ENCODE measurements around the gene CREM.

The CREM gene

GRCh38 chr10:35127289-35127891, 744 bp downstream of the CREM start:
- Histone ChIP-seq H2AK5ac (ENCODE audit: low read length) (peak overlapping the region; percentile 16), H3K36me3 (ENCODE audit: control insufficient read depth in 1 of 2, insufficient read depth in 2 of 2, low read length in 2 of 2) (no peaks in the 10 kb centered on the region), H3K9ac (ENCODE audit: low read length) (peak overlapping the region; percentile 83), H3K18ac (ENCODE audit: low read length) (peak overlapping the region; percentile 92), H3K4me2 (ENCODE audit: low read length) (peak overlapping the region; percentile 55), H2BK120ac (ENCODE audit: insufficient read depth, low read length, poor library complexity) (peak overlapping the region; percentile 44), H3K4me3 (ENCODE audit: low read depth, low read length) (peak overlapping the region; percentile 83), H3K9me3 (ENCODE audit: insufficient read depth, low read depth, low read length) (no peaks in the 10 kb centered on the region), H3K27me3 (ENCODE audit: insufficient read depth, low read length) (no peaks in the 10 kb centered on the region), H3K4ac (ENCODE audit: low read depth, low read length) (peak overlapping the region; percentile 35), H3K79me2 (ENCODE audit: control insufficient read depth, insufficient read depth, low read length, poor library complexity) (peaks cover 9% of the 10 kb centered on the region), H2AFZ (ENCODE audit: insufficient read depth, low read length, poor library complexity) (peak overlapping the region; percentile 26), H4K8ac (ENCODE audit: low read depth, low read length) (peak overlapping the region; percentile 92), H3K79me1 (ENCODE audit: low read length) (peaks cover 15% of the 10 kb centered on the region), H3K27ac (ENCODE audit: low read depth, low read length) (peak overlapping the region; percentile 99), H3K23ac (ENCODE audit: low read length) (no peak overlapping the region), H4K91ac (ENCODE audit: low read depth, low read length) (peak overlapping the region; percentile 84), H4K12ac (ENCODE audit: low read depth, low read length) (peak overlapping the region; percentile 71), H3K14ac (ENCODE audit: low read length) (peak overlapping the region; percentile 71), H2BK12ac (ENCODE audit: low read length) (peak overlapping the region; percentile 10), H2BK5ac (ENCODE audit: low read depth, low read length, poor library complexity) (peak overlapping the region; percentile 63), H3K4me1 (ENCODE audit: control insufficient read depth in 1 of 2, insufficient read depth in 2 of 2, low read length in 2 of 2) (peaks cover 4 to 8% of the 10 kb centered on the region in 2 experiments)
- WGBS (ENCODE audit: extremely low coverage, insufficient coverage, insufficient read length) = no CpG with 5 or more reads among the region's 56 CpGs
- DNase-seq = peak; percentile 55 to 74

GRCh38 chr10:35129185-35129674, 2.6 kb downstream of the CREM start:
- no peak overlapping the region for H4K8ac ChIP-seq (ENCODE audit: low read depth, low read length)
- H3K9me3 ChIP-seq (ENCODE audit: insufficient read depth, low read depth, low read length) = no peaks in the 10 kb centered on the region
- no peak overlapping the region for H2BK12ac ChIP-seq (ENCODE audit: low read length)
- WGBS (ENCODE audit: extremely low coverage, insufficient coverage, insufficient read length) = no CpG with 5 or more reads among the region's 1 CpG
- H2BK120ac ChIP-seq (ENCODE audit: insufficient read depth, low read length, poor library complexity) = no peak overlapping the region
- H3K79me2 ChIP-seq (ENCODE audit: control insufficient read depth, insufficient read depth, low read length, poor library complexity) = peaks cover 9% of the 10 kb centered on the region
- no peak overlapping the region for H3K9ac ChIP-seq (ENCODE audit: low read length)
- H3K36me3 ChIP-seq (ENCODE audit: control insufficient read depth in 1 of 2, insufficient read depth in 2 of 2, low read length in 2 of 2) = no peaks in the 10 kb centered on the region
- H3K14ac ChIP-seq (ENCODE audit: low read length) = no peak overlapping the region
- no peak overlapping the region for H3K4me2 ChIP-seq (ENCODE audit: low read length)
- H2AFZ ChIP-seq (ENCODE audit: insufficient read depth, low read length, poor library complexity) = no peak overlapping the region
- no peak overlapping the region for H3K18ac ChIP-seq (ENCODE audit: low read length)
- H3K4me3 ChIP-seq (ENCODE audit: low read depth, low read length) = no peak overlapping the region
- H4K12ac ChIP-seq (ENCODE audit: low read depth, low read length) = no peak overlapping the region
- H3K27me3 ChIP-seq (ENCODE audit: insufficient read depth, low read length) = no peaks in the 10 kb centered on the region
- H3K27ac ChIP-seq (ENCODE audit: low read depth, low read length) = no peak overlapping the region
- DNase-seq = peak in 1 of 2 donors; percentile 34
- H3K23ac ChIP-seq (ENCODE audit: low read length) = no peak overlapping the region
- peaks cover 15% of the 10 kb centered on the region for H3K79me1 ChIP-seq (ENCODE audit: low read length)
- peaks cover 4 to 8% of the 10 kb centered on the region in 2 experiments for H3K4me1 ChIP-seq (ENCODE audit: control insufficient read depth in 1 of 2, insufficient read depth in 2 of 2, low read length in 2 of 2)
- no peak overlapping the region for H2AK5ac ChIP-seq (ENCODE audit: low read length)
- no peak overlapping the region for H4K91ac ChIP-seq (ENCODE audit: low read depth, low read length)
- no peak overlapping the region for H3K4ac ChIP-seq (ENCODE audit: low read depth, low read length)
- no peak overlapping the region for H2BK5ac ChIP-seq (ENCODE audit: low read depth, low read length, poor library complexity)

GRCh38 chr10:35130663-35131062, 4.0 kb downstream of the CREM start:
- H3K79me1 ChIP-seq (ENCODE audit: low read length) = peaks cover 15% of the 10 kb centered on the region
- no peak overlapping the region for H3K18ac ChIP-seq (ENCODE audit: low read length)
- H3K4me2 ChIP-seq (ENCODE audit: low read length) = no peak overlapping the region
- no peak for DNase-seq
- WGBS (ENCODE audit: extremely low coverage, insufficient coverage, insufficient read length) = 100% methylated on average over 1 of the region's 4 CpGs
- H2BK120ac ChIP-seq (ENCODE audit: insufficient read depth, low read length, poor library complexity) = no peak overlapping the region
- H2BK12ac ChIP-seq (ENCODE audit: low read length) = no peak overlapping the region
- H2BK5ac ChIP-seq (ENCODE audit: low read depth, low read length, poor library complexity) = no peak overlapping the region
- no peak overlapping the region for H3K4ac ChIP-seq (ENCODE audit: low read depth, low read length)
- no peaks in the 10 kb centered on the region for H3K36me3 ChIP-seq (ENCODE audit: control insufficient read depth in 1 of 2, insufficient read depth in 2 of 2, low read length in 2 of 2)
- no peaks in the 10 kb centered on the region for H3K27me3 ChIP-seq (ENCODE audit: insufficient read depth, low read length)
- H4K8ac ChIP-seq (ENCODE audit: low read depth, low read length) = no peak overlapping the region
- no peak overlapping the region for H3K9ac ChIP-seq (ENCODE audit: low read length)
- no peak overlapping the region for H3K4me3 ChIP-seq (ENCODE audit: low read depth, low read length)
- H3K9me3 ChIP-seq (ENCODE audit: insufficient read depth, low read depth, low read length) = no peaks in the 10 kb centered on the region
- H3K23ac ChIP-seq (ENCODE audit: low read length) = no peak overlapping the region
- H3K27ac ChIP-seq (ENCODE audit: low read depth, low read length) = no peak overlapping the region
- no peak overlapping the region for H3K14ac ChIP-seq (ENCODE audit: low read length)
- H3K4me1 ChIP-seq (ENCODE audit: control insufficient read depth in 1 of 2, insufficient read depth in 2 of 2, low read length in 2 of 2) = peaks cover 4 to 8% of the 10 kb centered on the region in 2 experiments
- no peak overlapping the region for H2AK5ac ChIP-seq (ENCODE audit: low read length)
- no peak overlapping the region for H4K91ac ChIP-seq (ENCODE audit: low read depth, low read length)
- no peak overlapping the region for H4K12ac ChIP-seq (ENCODE audit: low read depth, low read length)
- no peak overlapping the region for H2AFZ ChIP-seq (ENCODE audit: insufficient read depth, low read length, poor library complexity)
- H3K79me2 ChIP-seq (ENCODE audit: control insufficient read depth, insufficient read depth, low read length, poor library complexity) = peaks cover 9% of the 10 kb centered on the region

- H3K79me1 ChIP-seq (ENCODE audit: low read length) = peaks cover under 1% of the 10 kb centered on the region
- no peak for DNase-seq
- no peak overlapping the region for H3K27ac ChIP-seq (ENCODE audit: low read depth, low read length)
- no peak overlapping the region for H3K23ac ChIP-seq (ENCODE audit: low read length)
- no peak overlapping the region for H3K4ac ChIP-seq (ENCODE audit: low read depth, low read length)
- no peak overlapping the region for H3K18ac ChIP-seq (ENCODE audit: low read length)
- WGBS (ENCODE audit: extremely low coverage, insufficient coverage, insufficient read length) = no CpG with 5 or more reads among the region's 2 CpGs
- H3K27me3 ChIP-seq (ENCODE audit: insufficient read depth, low read length) = no peaks in the 10 kb centered on the region
- no peak overlapping the region for H2BK12ac ChIP-seq (ENCODE audit: low read length)
- H2BK120ac ChIP-seq (ENCODE audit: insufficient read depth, low read length, poor library complexity) = no peak overlapping the region
- H4K12ac ChIP-seq (ENCODE audit: low read depth, low read length) = no peak overlapping the region
- no peak overlapping the region for H2BK5ac ChIP-seq (ENCODE audit: low read depth, low read length, poor library complexity)
- peaks cover 0 to 3% of the 10 kb centered on the region in 2 experiments for H3K4me1 ChIP-seq (ENCODE audit: control insufficient read depth in 1 of 2, insufficient read depth in 2 of 2, low read length in 2 of 2)
- H3K79me2 ChIP-seq (ENCODE audit: control insufficient read depth, insufficient read depth, low read length, poor library complexity) = peaks cover 4% of the 10 kb centered on the region
- H2AFZ ChIP-seq (ENCODE audit: insufficient read depth, low read length, poor library complexity) = no peak overlapping the region
- H3K9ac ChIP-seq (ENCODE audit: low read length) = no peak overlapping the region
- H3K4me2 ChIP-seq (ENCODE audit: low read length) = no peak overlapping the region
- no peak overlapping the region for H4K8ac ChIP-seq (ENCODE audit: low read depth, low read length)
- H3K14ac ChIP-seq (ENCODE audit: low read length) = no peak overlapping the region
- no peak overlapping the region for H2AK5ac ChIP-seq (ENCODE audit: low read length)
- H3K4me3 ChIP-seq (ENCODE audit: low read depth, low read length) = no peak overlapping the region
- no peak overlapping the region for H4K91ac ChIP-seq (ENCODE audit: low read depth, low read length)
- H3K36me3 ChIP-seq (ENCODE audit: control insufficient read depth in 1 of 2, insufficient read depth in 2 of 2, low read length in 2 of 2) = no peaks in the 10 kb centered on the region
- no peaks in the 10 kb centered on the region for H3K9me3 ChIP-seq (ENCODE audit: insufficient read depth, low read depth, low read length)
Measured at GRCh38 chr10:35132727-35133126, 6.1 kb downstream of the CREM start.
